Measurements from ENCODE around the gene SPATA25.
"Not testable (repeated sequence)": the region's sequence is repeated elsewhere in the genome, so short reads cannot be mapped to it uniquely, and the experiment has no call there.

The SPATA25 gene, protein sequence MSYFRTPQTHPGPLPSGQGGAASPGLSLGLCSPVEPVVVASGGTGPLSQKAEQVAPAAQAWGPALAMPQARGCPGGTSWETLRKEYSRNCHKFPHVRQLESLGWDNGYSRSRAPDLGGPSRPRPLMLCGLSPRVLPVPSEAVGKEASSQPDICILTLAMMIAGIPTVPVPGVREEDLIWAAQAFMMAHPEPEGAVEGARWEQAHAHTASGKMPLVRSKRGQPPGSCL

DNA sequence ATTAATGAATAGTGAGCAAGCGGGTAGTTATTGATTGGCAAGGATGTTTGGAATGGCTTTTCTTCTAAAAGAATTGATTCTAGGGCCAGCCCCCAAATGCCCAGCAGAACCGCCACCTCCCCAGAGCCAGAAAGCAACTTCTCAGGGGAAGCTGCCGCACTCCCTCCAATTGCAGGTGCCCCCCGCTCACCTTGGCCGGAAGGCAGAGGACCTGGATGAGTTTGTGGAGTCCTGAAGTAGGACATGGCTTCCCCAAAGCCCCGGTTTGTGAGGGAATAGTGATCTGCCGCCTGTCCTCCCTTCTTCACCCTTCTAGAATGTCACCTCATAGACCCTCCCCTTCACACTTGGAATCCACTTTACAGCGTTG, at the start of gene SPATA25:
TSS of gene SPATA25 (minus strand) at position 277 of the 370 bp plus-strand sequence. CDS start at position 245, 32 bp downstream.
- no peak for DNase-seq
- no peaks in the 10 kb centered on the region for H3K9me3 Mint-ChIP-seq
- no peaks in the 10 kb centered on the region for H3K27me3 Mint-ChIP-seq
- peaks cover 62% of the 10 kb centered on the region for H3K4me1 Mint-ChIP-seq (ENCODE audit: low read depth)
- peaks cover 47% of the 10 kb centered on the region for H3K36me3 Mint-ChIP-seq (ENCODE audit: low read depth)
- H3K4me3 Mint-ChIP-seq: no peak within 1 kb of the TSS
- peak within 1 kb of the TSS; percentile 71 for H3K27ac Mint-ChIP-seq

DNA sequence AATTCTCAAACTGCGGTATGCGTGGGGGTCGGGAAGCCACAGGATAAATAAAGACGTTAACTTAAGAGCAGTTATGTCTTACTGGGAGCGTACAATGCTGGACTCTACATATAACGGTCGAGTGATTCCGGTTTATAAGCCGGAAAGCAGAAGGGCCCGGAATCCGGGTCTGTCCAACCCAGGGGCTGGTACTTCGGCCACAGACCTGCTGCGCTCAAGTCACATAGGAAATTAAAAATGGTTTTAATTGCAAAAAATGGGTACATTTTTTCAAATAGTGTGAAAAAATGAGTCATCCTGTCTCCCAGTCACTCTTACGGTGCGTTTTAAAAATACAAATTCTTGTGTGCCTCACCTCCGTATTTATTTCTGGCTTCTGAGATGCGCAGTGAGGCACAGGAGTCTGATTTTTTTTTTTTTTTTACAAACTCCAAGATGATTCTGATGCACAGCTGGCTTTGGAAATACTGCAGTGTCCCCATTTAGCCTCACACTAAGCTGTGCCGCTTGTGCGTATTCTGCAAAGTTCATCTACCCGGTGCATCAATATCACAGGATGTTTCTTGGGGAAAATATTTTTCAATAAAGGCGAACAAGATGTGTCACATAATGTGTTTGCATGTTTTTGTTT, 48.1 kb upstream of the SPATA25 start:
- H3K9me3 Mint-ChIP-seq: no peaks in the 10 kb centered on the region
- no peaks in the 10 kb centered on the region for H3K27me3 Mint-ChIP-seq
- H3K27ac Mint-ChIP-seq: peak overlapping the region; percentile 96
- peak overlapping the region; percentile 99 for H3K4me3 Mint-ChIP-seq
- peaks cover 53% of the 10 kb centered on the region for H3K36me3 Mint-ChIP-seq (ENCODE audit: low read depth)
- H3K4me1 Mint-ChIP-seq (ENCODE audit: low read depth): peaks cover 37% of the 10 kb centered on the region
- no peak for DNase-seq

DNA sequence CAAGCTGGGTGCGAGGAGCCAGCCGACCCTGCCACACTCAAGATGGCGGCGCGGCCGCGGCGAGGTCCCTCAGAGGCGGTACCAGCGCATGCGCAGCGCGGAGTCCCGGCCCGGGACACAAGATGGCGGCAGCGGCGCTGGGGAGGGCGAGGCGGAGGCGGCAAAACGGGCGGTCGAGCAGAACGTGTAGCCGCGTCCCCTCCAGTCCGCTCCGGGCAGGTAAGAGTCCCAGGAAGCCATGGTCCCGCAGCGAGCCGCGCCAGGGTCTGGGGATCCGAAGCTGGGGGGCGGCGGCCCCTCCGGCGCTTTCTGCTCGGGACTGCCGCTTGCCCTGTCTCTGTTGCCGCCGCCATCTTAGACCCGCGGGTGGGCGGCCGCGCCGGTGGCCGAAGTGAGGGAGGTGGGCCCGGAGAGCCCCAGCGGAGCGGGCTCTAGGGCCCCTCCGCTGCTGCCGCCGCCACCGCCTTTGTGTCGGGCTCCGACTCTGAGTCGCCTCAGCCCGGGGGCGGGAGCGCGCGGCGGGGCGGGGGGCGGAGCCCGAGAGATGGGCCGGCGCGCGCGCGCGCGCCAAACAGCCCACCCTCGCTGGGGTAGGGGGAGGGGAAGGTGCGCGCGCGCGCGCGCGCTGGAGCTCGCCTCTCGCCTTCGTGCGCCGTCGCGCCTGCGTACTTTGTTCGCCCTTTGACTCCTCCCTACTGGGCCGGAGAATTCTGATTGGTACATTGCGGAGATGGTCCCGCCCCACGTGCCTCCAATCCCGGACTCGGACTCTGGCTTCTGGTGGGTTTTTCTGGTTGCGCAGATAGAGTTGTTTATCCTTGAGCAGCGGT, 47.4 kb upstream of the SPATA25 start, which contains the start of gene PCIF1:
TSS of gene PCIF1 (plus strand) at position 98 of the 830 bp plus-strand sequence. CDS start 4,317 bp downstream, outside the sequence.
- Mint-ChIP-seq H3K27me3 (no peaks in the 10 kb centered on the region), H3K4me1 (ENCODE audit: low read depth) (peaks cover 37% of the 10 kb centered on the region), H3K27ac (peak within 1 kb of the TSS; percentile 100), H3K9me3 (no peaks in the 10 kb centered on the region), H3K36me3 (ENCODE audit: low read depth) (peaks cover 47% of the 10 kb centered on the region), H3K4me3 (peak within 1 kb of the TSS; percentile 99)
- peak; percentile 99 for DNase-seq

DNA sequence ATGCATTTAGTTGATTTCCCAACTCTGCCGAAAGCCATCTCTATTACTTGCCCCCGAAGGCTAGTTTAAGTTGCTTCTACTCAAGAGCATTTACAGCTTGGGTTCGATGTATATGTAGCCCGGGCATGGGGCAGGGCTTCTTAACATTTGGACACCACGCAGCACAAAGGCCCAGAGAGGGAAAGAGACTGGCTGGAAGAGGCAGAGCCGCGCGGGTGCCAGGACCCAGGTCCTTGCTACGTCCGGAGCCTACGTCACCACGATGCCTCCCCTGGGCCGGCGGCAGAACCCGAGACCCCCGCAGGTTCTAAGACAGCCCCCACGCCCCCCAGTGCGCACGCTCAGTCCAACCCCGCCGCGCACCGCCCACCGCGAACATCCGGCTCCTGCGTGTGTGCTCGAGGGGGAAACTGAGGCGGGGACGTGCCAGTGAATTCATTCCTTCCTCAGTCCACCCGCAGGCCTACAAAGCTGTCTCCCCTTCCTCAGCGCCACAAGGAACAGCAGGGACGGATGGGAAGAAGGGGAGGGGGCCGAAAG, 46.7 kb upstream of the SPATA25 start:
- Mint-ChIP-seq H3K36me3 (ENCODE audit: low read depth) (peaks cover 40% of the 10 kb centered on the region), H3K4me1 (ENCODE audit: low read depth) (peaks cover 36% of the 10 kb centered on the region), H3K4me3 (peak overlapping the region; percentile 99), H3K9me3 (no peaks in the 10 kb centered on the region), H3K27me3 (no peaks in the 10 kb centered on the region), H3K27ac (peak overlapping the region; percentile 100)
- DNase-seq: no peak

DNA sequence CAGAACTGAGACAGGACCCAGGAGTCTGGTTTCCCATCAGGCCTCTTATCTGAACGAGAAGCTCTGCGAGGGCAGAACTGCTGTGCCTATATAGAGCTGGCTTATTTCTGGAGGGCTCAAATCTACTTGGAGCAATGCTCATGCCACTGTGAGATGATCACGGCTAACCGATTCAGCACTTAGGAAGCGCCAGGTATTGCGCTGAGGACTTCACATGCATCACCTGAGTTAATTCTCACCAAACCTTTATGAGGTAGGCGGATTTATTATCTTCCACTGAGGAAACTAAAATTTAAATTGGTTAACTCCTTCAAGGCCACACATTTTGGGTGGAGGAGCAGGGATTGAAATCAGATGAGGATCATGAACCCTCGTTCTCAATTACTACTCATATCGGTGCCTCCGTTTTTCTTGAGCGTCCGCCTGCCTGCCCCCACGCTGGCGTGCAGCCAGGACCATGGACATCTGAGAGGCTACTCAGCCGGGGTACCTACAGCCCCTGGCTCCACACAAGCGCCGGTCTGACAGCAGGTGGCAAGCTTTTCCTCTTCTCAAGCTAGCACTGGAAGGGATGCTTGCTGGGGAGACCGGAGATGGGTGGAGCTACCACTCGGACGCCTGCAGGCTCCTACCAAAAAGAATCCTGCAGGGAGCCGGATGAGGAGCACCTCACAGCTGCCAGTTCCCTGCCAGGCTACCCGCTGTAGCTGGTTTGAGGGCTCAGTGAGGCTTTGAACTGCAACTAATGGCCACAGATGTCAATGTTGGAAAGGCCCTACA, 46.0 kb upstream of the SPATA25 start:
- Mint-ChIP-seq H3K9me3 (no peaks in the 10 kb centered on the region), H3K27ac (peak overlapping the region; percentile 100), H3K4me3 (peak overlapping the region; percentile 99), H3K27me3 (no peaks in the 10 kb centered on the region), H3K4me1 (ENCODE audit: low read depth) (peaks cover 33% of the 10 kb centered on the region), H3K36me3 (ENCODE audit: low read depth) (peaks cover 33% of the 10 kb centered on the region)
- DNase-seq: peak; percentile 76

DNA sequence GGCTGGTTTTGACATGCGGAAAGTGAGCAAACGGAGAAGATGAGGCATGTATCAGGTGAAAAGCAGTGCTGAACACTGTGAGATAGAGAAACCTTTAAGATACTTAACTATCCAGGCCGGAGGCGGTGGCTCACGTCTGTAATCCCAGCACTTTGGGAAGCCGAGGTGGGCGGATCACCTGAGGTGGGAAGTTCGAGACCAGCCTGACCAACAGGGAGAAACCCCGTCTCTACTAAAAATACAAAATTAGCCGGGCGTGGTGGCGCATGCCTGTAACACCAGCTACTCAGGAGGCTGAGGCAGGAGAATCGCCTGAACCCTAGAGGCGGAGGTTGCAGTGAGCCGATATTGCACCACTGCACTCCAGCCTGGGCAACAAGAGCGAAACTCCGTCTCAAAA, 44.3 kb upstream of the SPATA25 start:
- peaks cover 17% of the 10 kb centered on the region for H3K36me3 Mint-ChIP-seq (ENCODE audit: low read depth)
- H3K9me3 Mint-ChIP-seq, H3K27ac Mint-ChIP-seq, H3K4me3 Mint-ChIP-seq, DNase-seq, H3K27me3 Mint-ChIP-seq: not testable (repeated sequence)
- peaks cover 16% of the 10 kb centered on the region for H3K4me1 Mint-ChIP-seq (ENCODE audit: low read depth)

DNA sequence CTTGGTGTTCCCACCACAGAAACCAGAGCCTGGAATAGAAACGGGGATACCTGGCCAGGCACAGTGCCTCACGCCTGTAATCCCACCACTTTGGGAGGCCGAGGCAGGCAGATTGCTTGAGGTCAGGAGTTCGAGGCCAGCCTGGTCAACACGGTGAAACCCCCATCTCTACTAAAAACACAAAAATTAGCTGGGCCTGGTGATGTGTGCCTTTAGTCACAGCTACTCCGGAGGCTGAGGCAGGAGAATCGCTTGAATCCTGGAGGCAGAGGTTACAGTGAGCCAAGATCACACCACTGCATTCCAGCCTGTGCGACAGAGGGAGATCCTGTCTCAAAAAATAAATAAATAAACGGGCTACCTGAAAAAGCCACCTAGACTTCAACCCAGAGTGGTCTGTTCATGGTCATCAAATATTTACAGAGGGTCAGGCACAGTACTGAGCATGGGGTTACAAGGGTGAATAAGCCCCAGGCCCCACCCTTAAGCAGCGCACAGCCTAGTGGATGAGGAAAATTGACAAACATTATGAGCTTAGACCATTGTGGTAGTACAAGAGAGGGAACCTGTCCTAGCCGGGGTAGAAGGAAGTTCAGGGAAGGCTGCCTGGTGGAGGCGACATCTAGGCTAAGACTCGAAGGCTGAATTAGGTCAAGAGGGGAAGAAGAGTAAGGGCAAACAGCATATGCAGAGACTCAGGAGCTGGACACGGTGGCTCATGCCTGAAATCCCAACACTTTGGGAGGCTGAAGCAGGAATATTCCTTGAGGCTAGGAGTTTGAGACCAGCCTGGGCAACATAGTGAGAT, 39.9 kb upstream of the SPATA25 start:
- no peak overlapping the region for H3K4me3 Mint-ChIP-seq
- no peaks in the 10 kb centered on the region for H3K9me3 Mint-ChIP-seq
- no peak overlapping the region for H3K27ac Mint-ChIP-seq
- no peak for DNase-seq
- H3K27me3 Mint-ChIP-seq: no peaks in the 10 kb centered on the region
- peaks cover 3% of the 10 kb centered on the region for H3K36me3 Mint-ChIP-seq (ENCODE audit: low read depth)
- H3K4me1 Mint-ChIP-seq (ENCODE audit: low read depth): peaks cover 2% of the 10 kb centered on the region

DNA sequence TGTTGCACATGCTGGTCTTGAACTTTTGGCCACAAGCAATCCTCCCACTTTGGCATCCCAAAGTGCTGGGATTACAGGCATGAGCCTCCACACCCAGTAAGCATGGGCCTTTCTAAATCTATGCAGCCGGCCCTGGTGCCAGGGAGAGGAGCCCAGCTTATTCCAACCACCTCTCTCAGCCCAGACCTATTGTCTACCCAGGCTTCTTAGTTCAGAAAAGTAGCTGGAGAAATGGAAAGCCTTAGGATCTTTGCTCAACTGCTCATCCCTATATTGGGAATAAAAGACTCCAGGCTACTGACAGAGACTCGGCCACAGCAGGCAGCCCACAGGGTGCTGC, 39.3 kb upstream of the SPATA25 start:
- H3K36me3 Mint-ChIP-seq (ENCODE audit: low read depth): no peaks in the 10 kb centered on the region
- no peak overlapping the region for H3K27ac Mint-ChIP-seq
- H3K4me1 Mint-ChIP-seq (ENCODE audit: low read depth): peaks cover 4% of the 10 kb centered on the region
- H3K27me3 Mint-ChIP-seq: no peaks in the 10 kb centered on the region
- no peaks in the 10 kb centered on the region for H3K9me3 Mint-ChIP-seq
- H3K4me3 Mint-ChIP-seq: no peak overlapping the region
- no peak for DNase-seq

DNA sequence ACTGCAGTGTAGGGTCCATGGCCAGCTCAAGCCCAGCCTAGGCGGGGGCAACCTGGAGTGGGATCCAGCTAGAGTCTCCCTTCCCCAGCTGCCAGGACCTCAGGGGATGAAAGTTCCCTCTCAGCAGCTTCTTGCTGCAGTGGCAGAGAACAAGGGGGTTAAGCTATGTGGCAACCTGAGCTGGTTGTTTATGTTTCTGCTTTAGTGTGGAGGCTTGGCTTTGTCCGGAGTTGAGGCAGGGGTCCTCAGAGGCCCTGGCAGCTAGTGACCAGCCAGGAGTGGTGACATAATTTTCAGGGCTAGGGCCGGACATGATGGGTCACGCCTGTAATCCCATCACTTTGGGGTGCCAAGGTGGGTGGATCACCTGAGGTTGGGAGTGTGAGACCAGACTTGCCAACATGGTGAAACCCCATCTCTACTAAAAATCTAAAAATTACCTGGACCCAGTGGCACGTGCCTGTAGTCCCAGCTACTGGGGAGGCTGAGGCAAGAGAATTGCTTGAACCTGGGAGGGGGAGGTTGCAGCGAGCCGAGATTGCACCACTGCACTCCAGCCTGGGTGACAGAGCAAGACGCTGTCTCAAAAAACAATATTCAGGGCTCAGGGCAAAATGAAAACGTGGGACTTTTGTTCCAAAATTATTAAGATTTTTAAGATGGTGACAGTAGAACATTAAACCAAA, 38.5 kb upstream of the SPATA25 start:
- H3K36me3 Mint-ChIP-seq (ENCODE audit: low read depth): no peaks in the 10 kb centered on the region
- H3K4me1 Mint-ChIP-seq (ENCODE audit: low read depth): peaks cover 7% of the 10 kb centered on the region
- H3K27me3 Mint-ChIP-seq: no peaks in the 10 kb centered on the region
- no peak overlapping the region for H3K4me3 Mint-ChIP-seq
- no peaks in the 10 kb centered on the region for H3K9me3 Mint-ChIP-seq
- DNase-seq: no peak
- no peak overlapping the region for H3K27ac Mint-ChIP-seq

DNA sequence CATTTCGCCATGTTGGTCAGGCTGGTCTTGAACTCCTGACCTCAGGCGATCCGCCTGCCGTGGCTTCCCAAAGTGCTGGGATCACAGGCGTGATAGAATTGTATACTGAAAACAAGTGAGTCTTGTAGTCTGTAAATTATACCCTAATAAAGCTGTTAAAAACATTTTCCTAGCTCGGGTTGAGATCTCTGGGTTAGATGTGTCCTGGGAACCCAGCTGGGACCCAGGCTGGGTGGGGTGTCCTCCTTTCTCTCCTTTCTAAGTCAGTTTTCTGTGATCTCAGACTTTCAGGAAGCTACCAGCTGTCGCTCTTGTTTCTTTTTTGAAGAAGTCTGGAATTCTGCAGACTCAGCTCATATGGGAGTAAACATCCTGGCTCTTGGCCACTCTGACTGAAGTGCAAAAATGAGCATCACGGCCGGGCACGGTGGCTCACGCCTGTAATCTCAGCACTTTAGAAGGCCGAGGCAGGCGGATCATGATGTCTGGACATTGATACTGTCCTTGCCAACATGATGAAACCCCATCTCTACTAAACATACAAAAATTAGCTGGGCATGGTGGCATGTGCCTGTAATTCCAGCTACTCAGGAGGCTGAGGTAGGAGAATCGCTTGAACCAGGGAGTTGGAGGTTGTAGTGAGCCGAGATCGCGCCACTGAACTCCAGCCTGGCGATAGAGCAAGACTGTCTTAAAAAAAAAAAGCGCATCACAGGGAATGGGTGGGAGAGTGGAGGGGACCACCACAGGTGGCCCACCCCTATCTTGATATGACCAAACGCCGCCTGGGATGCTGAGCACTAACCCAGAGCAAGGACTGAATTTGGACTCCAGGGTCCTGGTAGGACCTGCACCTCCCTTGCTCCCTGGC, 37.2 kb upstream of the SPATA25 start:
- peaks cover 5% of the 10 kb centered on the region for H3K27me3 Mint-ChIP-seq
- H3K9me3 Mint-ChIP-seq: no peaks in the 10 kb centered on the region
- peaks cover 7% of the 10 kb centered on the region for H3K4me1 Mint-ChIP-seq (ENCODE audit: low read depth)
- H3K4me3 Mint-ChIP-seq: no peak overlapping the region
- no peak overlapping the region for H3K27ac Mint-ChIP-seq
- H3K36me3 Mint-ChIP-seq (ENCODE audit: low read depth): no peaks in the 10 kb centered on the region
- no peak for DNase-seq

DNA sequence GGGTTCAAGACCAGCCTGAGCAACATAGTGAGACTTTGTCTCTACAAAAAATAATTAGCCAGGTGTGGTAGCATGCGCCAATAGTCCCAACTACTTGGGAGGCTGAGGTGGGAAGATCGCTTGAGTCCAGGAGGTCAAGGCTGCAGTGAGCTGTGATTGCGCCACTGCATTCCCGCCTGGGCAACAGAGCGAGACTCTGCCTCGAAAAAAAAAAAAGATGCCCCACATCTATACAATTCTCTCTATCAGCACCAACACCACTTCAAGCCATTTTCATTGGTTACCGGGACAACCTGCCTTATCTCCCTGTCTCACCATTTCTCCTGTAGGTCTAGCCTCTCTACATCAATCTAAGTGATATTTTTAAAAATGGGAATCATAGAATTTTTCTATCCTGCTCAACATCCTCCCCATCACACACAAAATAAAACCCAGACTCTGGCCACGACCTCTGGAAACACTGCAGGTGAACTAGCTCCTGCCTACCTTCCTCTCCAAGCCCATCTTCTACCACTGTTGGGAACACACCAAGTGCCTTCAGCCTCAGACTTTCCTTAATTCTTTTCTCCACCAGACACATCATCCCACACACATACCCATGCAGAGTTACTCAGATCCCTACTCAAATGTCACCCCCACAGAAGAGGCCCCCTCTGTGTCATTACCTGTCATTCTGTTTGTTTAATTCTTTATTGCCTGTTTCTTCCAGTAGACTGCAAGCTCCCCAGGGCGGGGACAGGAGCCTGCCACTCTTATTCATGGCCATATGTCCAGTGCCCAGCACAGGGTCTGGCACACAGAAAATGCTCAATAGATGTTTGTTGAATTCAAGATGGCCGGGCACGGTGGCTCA, 34.1 kb upstream of the SPATA25 start:
- no peak overlapping the region for H3K27ac Mint-ChIP-seq
- peaks cover 13% of the 10 kb centered on the region for H3K27me3 Mint-ChIP-seq
- DNase-seq: no peak
- H3K4me1 Mint-ChIP-seq (ENCODE audit: low read depth): peaks cover 5% of the 10 kb centered on the region
- H3K36me3 Mint-ChIP-seq (ENCODE audit: low read depth): no peaks in the 10 kb centered on the region
- H3K4me3 Mint-ChIP-seq: no peak overlapping the region
- H3K9me3 Mint-ChIP-seq: no peaks in the 10 kb centered on the region
